ENCODE measurements around the gene CRX.

DNA sequence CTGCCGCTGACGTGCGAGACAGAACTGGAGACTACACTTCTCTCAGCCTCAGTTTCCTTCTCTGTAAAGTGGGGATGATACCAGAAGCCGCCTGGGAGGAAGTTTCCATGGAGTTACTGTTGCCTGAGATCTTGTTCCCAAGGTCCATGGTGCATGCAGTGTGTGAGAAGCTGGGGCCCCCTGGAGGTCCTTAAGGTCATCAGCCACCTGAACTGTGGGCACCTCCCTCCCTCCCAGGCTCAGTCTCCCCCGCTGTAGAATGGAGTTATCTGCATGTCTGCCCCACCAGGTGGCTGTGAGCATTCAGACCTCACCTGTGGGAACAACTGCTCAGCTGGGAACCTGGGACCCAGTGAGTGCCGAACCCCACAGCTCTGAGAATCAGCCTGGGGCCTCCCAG is 2.7 kb downstream of the CRX start:
- TF ChIP-seq, protein P1, sequence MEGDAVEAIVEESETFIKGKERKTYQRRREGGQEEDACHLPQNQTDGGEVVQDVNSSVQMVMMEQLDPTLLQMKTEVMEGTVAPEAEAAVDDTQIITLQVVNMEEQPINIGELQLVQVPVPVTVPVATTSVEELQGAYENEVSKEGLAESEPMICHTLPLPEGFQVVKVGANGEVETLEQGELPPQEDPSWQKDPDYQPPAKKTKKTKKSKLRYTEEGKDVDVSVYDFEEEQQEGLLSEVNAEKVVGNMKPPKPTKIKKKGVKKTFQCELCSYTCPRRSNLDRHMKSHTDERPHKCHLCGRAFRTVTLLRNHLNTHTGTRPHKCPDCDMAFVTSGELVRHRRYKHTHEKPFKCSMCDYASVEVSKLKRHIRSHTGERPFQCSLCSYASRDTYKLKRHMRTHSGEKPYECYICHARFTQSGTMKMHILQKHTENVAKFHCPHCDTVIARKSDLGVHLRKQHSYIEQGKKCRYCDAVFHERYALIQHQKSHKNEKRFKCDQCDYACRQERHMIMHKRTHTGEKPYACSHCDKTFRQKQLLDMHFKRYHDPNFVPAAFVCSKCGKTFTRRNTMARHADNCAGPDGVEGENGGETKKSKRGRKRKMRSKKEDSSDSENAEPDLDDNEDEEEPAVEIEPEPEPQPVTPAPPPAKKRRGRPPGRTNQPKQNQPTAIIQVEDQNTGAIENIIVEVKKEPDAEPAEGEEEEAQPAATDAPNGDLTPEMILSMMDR (IDR thresholded peaks at IDR 0.05) = no peak
- TF ChIP-seq EP300 (IDR thresholded peaks at IDR 0.05) = no peak

Measured in ovary (tissue), 3 donors.